NCI-H128 (cell line): ENCODE measurements around the gene SLAMF6.
"Not testable (repeated sequence)": the region's sequence is repeated elsewhere in the genome, so short reads cannot be mapped to it uniquely, and the experiment has no call there.

Experiments used
- DNase-seq: peaks from one replicate; lab custom pipeline; 2025; ENCODE audit not compliant: unreplicated experiment; lab: John Stamatoyannopoulos, UW

SLAMF6 gene

DNA sequence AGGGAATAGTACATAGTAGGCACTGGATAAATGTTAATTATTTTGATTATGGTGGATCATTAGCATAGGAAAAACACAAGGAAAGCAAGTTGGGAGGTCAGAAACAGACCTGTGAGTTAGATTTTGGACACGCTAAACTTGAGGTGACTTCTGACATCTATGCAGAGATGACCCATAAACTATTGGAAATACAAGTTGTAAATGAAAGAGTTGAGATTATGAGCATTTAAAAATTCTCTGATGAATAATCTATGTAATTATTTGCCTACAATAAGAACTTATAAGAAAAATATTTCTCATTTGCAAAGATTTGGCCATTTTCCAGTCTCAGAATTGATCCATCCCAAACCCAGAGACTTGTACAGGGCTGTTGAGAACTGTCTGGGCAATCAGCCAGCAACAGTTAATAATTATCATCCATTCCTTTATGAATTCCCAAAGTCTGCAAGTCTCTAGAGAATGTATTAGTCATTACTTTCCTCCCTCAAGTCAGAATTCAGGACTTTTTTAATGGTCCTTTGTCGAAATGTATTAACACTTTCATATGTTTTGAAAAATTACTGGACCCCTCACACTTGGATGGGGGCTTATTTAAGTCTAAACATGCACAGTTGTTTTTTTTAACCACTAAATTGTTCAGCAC lies 19.4 kb upstream of the SLAMF6 start:
- no peak for DNase-seq

DNA sequence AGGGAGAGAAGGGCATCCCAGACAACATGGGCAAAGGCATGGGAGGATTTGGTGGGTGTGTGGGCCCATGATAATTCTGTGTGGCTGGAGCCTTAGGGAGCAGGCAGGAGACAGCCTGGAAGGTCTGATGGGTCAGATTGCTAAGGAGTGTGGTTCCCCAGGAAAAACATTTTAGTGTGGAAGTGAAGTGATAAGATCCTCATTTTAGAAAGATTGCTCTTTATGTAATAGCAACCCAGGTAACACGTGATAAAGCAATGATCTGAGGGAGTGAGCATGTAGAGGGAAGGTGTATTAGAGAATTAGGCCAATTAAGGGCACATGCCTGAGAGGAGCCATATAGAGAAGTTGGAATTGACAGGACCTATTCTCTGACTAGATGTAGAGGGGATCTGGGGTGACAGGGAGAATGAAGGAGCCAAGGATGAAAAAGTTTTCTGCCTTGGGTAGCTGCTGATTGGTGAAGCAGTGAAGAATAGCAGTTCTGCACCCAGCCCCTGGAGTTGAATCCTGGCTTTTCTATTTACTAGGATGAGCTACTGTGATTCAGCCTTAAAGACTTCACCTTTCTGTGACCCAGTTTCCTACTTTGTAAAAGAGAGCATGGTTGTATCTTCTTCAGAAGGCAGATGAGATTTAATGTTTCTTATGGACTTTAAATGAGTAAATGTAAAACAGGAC lies 18.7 kb upstream of the SLAMF6 start:
- DNase-seq: no peak

DNA sequence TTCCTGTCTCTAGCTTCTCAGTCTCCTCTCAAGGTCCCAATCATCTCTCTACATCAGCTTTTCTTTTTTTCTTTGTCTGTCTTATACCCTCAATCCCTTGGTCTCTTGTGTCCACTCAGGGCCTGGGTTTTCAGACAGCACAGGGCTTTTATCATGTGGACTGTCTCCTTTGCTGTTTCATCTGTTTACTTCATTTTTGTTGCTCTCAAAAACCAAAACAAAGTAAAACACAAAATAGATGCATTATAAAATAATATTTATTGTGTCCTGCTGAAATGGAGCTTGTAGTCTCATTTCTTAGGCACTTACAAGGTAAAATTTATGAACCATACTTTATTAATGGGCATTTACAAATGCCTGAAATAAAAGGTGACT lies 17.8 kb upstream of the SLAMF6 start:
- no peak for DNase-seq

DNA sequence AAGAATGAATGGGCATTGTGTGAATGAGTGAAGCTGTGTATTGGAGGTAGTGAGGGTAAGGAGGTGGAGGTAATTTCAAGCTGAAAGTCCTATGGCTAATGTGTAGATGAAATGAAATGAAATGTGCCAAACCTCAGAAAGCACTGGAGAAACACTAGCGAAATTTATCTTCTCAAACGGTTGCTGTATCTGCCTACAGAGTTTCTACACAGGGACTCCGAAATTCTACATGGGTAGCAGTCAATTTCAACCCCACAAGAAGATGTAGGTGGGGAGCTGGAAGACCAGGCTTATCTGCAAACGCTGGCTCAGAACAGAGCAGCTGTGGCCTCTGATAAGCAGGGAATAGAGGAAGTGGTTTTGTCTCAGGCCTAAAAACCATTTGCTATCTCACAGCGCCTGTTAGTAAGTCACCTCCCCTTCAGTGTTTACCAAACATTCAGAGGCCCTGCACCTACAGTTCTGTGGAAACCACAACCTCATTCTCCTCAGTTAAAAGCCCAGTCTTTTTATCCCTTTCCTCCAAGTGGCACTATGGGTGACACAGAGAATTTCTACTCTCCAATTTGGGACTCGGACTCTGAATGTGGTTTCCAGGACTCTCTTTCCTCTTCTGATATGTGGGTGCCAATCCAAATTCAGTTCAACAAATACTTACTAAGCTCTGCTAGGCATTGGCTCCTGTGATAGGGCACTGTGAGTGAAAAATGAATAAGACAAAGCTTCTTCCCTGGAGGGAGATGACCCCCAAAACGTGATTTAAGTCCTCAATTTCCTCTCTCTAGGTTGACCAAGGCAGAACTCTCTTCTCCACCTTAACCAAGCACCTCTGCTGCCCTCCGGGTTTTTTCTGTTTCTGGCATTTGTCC lies 17.2 kb upstream of the SLAMF6 start:
- DNase-seq: no peak

DNA sequence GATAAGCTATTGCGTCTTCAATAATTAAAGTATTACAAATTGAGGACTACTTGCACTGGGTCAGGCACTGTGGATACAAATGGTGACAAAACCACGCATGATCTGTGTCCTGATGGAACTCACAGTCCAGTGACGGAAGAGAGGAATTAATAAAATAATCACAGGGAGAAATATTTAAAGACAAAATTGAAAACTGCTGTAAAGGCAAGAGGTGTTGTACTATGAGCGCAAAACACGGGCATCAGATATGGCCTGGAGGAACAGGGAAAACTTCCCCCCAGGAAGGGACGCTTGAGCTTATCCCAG lies 16.6 kb upstream of the SLAMF6 start:
- DNase-seq: no peak

DNA sequence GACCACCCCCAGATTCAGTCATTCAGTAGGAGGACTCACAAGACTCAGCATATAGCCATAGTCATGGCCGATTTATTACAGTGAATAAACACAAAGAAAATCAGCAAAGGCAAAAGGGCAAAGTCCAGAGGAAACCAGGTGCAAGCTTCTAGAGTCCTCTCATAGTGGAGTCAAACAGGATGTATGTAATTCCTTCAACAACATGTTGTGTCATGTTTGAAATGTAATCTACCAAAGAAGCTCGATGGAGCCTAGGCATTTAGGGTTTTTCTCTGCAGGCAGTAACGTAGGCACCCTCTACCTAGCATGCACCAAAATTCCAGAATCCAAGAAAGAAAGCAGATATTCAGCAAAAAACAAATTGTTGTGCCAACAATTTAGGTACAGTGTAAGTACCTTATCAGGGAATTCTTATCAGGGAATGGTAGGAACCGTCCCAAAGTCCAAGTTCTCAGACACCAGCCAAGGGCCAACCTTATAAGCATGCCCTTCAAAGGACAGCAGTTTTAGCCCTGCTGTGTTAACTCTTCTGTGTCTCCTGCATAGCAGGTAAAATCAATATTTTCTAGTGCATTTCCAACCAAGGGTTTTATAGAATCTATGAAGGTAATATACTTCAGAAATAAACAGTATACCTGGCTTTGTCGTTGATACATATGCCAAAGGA lies 16.1 kb upstream of the SLAMF6 start:
- DNase-seq: no peak

DNA sequence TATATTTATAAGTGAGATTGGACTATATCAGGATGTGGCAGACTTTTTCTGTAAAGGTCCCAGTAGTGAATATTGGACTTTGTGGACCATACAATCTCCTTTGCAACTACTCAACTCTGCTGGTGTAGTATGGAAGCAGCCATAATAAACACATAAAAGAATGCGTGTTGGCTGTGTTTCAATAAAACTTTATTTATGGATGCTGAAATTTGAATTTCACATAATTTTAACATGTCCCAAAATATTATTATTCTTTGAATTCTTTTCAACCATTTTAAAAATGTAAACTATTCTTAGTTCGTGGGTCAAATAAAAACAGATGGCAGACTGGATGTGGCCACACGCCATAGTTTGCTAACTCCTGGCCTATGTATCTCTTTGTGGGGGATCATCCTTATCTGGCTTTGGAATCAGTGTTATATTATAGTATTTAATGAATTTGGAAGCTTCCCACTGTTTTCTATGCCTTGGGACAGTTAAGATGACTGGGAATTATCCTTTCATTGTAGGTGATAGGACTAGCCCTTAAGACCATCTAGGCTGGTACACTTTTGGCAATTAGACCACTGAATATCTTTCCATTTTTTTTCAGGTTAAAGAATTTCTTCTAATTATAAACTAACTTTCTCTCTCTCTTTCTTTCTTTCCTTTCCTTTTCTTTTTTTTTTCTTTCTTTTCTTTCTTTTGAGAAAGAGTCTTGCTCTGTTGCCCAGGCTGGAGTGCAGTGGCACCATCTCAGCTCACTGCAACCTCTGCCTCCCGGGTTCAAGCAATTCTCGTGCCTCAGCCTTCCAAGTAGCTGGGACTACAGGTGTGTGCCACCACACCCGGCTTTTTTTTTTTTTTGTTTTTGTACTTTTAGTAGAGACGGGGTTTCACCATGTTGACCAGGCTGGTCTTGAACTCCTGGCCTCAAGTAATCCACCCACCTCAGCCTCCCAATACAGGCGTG lies 14.9 kb upstream of the SLAMF6 start:
- no peak for DNase-seq

DNA sequence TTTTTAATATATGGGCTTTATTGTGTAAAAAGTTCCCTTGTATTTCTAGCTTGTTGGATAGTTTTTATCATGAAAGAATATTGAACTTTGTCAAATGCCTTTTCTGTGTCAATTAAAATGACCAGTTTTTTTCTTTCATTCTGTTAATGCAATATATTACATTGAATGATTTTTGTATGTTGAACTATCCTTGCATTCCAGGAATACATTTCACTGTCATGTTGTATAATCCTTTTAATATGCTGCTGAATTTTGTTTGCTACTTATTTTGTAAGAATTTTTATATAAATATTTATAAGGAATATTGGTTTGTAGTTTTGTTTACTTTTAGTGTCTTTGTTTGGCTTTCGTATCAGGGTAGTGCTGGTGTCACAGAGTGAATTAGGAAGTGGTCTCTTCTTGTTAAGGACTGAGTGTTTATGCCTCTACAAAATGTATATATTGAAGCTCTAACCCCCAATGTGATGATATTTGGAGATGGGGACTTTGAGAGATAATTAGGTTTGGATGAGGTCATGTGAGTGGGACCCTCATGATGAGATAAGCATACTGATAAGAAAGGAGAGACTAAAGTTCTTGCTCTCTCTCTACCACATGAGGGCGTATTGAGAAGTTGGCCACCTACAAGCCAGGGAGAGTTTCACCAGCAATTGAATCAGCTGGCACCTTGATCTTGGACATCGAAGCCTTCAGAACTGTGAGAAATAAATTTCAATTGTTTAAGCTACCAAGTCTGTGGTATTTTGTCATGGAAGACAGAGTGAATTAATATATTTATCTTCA lies 12.0 kb upstream of the SLAMF6 start:
- DNase-seq: no peak

DNA sequence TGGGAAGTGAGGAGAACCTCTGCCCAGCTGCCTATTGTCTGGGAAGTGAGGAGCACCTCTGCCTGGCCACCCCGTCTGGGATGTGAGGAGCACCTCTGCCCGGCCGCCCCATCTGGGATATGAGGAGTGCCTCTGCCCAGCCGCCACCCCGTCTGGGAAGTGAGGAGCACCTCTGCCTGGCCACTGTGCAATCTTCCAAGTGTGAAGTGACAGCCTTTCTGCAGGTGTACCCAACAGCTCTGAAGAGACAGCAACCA lies 9.4 kb upstream of the SLAMF6 start:
- not testable (repeated sequence) for DNase-seq

DNA sequence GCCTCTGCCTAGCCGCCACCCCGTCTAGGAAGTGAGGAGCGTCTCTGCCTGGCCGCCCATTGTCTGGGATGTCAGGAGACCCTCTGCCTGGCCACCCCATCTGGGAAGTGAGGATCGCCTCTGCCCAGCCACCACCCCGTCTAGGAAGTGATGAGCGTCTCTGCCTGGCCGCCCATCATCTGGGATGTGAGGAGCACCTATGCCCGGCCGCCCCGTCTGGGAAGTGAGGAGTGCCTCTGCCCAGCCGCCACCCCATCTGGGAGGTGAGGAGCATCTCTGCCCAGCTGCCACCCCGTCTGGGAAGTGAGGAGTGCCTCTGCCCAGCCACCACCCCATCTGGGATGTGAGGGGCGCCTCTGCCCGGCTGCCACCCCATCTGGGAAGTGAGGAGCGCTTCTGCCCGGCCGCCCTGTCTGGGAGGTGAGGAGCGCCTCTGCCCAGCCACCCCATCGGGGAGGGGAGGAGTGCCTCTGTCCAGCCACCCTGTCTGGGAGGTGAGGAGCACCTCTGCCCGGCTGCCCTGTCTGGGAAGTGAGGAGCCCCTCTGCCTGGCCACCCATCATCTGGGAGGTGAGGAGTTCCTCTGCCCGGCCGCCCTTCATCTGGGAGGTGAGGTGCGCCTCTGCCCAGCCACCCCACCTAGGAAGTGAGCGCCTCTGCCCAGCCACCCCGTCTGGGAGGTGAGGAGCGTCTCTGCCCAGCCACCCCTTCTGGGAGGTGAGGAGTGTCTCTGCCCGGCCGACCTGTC lies 8.9 kb upstream of the SLAMF6 start:
- not testable (repeated sequence) for DNase-seq

DNA sequence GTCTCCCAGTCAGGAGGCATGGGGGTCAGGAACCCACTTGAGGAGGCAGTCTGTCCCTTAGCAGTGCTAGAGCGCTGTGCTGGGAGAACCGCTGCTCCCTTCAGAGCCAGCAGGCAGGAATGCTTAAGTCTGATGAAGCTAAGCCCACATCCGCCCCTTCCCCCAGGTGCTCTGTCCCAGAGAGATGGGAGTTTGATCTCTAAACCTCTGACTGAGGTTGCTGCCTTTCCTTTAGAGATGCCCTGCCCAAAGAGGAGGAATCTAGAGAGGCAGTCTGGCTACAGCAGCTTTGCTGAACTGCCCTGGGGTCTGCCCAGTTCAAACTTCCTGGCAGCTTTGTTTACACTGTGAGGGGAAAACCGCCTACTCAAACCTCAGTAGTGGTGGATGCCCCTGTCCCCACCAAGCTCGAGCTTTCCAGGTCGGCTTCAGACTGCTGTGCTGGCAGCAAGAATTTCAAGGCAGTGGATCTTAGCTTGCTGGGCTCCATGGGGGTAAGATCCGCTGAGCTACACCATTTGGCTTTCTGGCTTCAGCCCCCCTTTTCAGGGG lies 6.4 kb upstream of the SLAMF6 start:
- DNase-seq: not testable (repeated sequence)

DNA sequence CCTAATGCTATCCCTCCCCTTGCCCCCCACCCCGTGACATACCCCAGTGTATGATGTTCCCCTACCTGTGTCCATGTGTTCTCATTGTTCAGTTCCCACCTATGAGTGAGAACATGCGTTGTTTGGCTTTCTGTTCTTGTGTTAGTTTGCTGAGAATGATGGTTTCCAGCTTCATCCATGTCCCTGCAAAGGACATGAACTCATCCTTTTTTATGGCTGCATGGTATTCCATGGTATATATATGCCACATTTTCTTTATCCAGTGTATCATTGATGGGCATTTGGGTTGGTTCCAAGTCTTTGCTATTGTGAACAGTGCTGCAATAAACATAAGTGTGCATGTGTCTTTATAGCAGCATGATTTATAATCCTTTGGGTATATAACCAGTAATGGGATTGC lies 734 bp upstream of the SLAMF6 start:
- DNase-seq: not testable (repeated sequence)

DNA sequence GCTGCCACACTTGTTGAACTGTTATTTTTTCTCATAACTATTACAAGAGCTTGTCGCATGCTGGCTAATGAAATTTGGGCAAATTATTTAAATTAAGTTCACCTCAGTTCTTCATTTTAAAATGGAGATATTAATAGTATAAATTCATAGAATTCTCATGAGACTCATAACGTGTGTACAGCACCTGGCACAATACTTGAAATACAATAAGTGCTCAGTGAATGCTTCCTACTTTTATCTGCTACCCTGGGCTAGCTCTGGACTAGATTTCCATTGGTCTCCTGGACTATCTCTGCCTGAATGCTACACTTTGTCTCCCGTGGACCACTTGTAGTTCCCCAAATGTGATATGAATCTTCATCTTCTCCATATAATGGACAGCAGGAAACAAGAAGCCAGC lies 919 bp downstream of the SLAMF6 start:
- no peak for DNase-seq

DNA sequence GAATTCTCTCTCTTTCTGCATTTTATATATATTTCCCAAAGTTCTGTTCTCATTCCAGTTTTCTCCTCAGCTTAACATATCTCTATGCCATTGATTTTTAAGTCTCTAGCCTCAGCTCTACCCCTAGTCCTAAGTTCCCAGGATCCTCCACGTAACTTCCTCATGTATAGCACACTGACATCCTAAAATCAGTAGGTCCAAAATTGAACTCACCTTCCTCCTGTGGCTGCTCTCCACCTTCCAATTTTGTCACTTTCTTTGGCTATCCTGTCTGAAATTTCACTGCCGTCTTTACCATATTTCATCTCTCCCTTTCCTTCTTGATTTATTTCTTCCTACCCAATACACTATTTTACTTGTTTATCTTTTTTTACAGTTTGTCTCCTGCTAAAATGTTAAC lies 1.5 kb downstream of the SLAMF6 start:
- no peak for DNase-seq

DNA sequence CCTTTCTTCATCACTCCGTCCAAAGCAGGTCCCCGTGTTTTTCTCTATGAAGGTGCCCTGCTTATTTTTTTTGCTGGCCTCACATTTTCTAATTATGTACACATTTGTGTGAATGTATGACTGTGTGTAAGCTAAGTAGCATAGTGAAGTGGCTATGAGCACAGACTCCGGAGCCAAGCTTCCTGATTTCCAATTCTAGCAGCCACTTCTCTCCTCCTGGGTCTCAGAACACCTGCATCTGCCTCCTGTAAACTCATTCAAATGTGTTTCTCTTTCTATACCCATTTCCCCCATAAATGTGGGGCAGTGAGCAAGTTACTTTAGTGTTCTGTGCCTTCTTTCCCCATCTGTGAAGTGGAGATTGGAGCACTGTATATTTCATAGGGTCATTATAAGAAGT lies 2.1 kb downstream of the SLAMF6 start:
- no peak for DNase-seq

DNA sequence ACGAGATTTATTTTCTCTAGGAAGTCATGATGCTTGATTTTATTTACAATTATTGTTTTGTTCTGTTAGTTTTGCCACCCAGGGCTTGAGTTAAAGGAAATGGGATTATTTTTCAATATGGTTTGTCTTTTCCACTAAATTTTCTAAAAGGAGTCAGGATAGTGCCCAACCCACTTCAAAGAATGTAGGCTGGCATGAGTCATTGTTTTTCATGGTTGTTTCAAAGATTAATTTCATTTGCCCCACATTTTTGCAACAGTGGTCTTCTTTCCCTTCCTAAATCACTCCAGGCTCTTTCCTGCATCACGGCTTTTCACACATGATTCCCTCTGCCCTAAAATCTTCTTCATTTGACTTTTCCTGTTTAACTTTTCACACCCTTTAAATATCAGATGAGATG lies 2.5 kb downstream of the SLAMF6 start:
- DNase-seq: no peak

DNA sequence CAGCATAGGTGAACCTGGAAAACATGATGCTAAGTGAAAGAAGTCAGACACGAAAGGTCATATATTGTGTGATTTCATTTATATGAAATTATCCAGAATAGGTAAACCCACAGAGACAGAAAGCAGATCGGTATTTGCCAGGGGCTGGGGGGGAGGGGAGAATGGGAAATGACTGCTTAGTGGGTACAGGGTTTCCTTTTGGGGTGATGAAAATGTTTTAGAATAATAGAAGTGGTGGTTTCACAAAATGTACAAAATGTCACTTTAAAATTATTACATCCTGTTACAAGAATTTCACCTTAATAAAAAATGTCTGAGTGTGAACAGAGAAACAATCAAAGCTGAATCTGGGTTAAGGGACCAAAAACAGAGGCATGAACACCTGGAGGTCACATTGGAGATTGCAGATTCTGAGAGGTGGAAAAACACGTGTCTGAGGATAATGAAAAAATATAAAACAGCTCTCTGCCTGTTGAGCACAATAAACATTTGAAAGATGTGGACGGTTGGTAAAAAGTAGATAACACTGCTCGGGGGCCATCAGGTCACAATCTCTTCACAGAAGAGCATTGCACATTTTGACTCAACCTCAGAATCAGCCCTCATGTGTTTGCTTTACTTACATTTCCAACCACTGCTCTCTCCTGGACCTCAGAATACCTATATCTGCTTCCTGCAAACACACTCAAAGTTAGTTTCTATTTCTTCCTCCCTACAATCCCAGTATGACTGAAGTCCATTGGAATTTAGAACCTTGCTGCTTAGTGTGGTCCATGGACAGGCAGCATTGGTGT lies 3.2 kb downstream of the SLAMF6 start:
- DNase-seq: no peak

DNA sequence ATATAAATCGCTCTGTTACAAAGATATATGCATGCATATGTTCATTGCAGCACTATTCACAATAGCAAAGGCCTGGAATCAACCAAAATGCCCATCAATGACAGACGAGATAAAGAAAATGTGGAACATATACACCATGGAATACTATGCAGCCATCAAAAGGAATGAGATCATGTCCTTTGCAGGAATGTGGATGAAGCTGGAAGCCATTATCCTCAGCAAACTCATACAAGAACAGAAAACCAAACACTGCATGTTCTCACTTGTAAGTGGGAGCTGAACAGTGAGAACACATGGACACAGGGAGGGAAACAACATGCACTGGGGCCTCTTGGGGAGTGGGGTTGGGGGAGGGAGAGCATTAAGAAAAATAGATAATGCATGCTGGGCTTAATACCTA lies 5.5 kb downstream of the SLAMF6 start:
- DNase-seq: not testable (repeated sequence)
